Keratinocyte (primary cell): ENCODE results near the gene PTPN14. TPM values are rescaled to one million over a fixed set of nuclear protein-coding genes. Genes with fewer than 3 reads are reported as not detected.

Experiments used
- DNase-seq: peaks from one replicate; pipeline ENCODE4 v3.0.0-alpha.2; 2011; ENCODE audit warnings: low read depth, missing footprints, low spot score
- FAIRE-seq: peaks from 2 replicates; lab custom pipeline; 2011; peaks lifted over from hg19 to GRCh38; lab: Jason Lieb, UNC
- H2AFZ ChIP-seq: 2 replicates; pipeline ENCODE4 v1.6.0; 2012; ENCODE audit warnings: low read length, control low read depth, inconsistent platforms; ENCODE audit not compliant: control insufficient read depth
- H3K27ac ChIP-seq: 2 replicates; pipeline ENCODE4 v1.5.1; 2011; ENCODE audit warnings: low read length; ENCODE audit not compliant: control insufficient read depth, insufficient read depth
- H3K27me3 ChIP-seq: 3 replicates; pipeline ENCODE4 v1.6.0; 2011; ENCODE audit warnings: low read length; ENCODE audit not compliant: control insufficient read depth, insufficient read depth; ENCODE audit errors: extremely low read depth
- H3K36me3 ChIP-seq, 2 experiments: 2 replicates in 1 of 2; 3 replicates in 1 of 2; pipeline ENCODE4 v1.5.1; 2011; ENCODE audit warnings: low read length in 2 of 2, mild to moderate bottlenecking in 1 of 2; ENCODE audit not compliant: control insufficient read depth in 2 of 2, insufficient read depth in 2 of 2; ENCODE audit errors: extremely low read depth in 1 of 2
- H3K4me1 ChIP-seq: 3 replicates; pipeline ENCODE4 v1.5.1; 2011; ENCODE audit warnings: low read length; ENCODE audit not compliant: control insufficient read depth, insufficient read depth; ENCODE audit errors: extremely low read depth
- H3K4me2 ChIP-seq: 3 replicates; pipeline ENCODE4 v1.6.0; 2011; ENCODE audit warnings: low read depth, low read length; ENCODE audit not compliant: control insufficient read depth, insufficient read depth; ENCODE audit errors: extremely low read depth
- H3K4me3 ChIP-seq, 3 experiments: fragments of 200-600 bp in 1 of 3; sonication (generic) in 1 of 3; 2 replicates in 2 of 3; 3 replicates in 1 of 3; pipeline ENCODE4 v1.5.1; 2011 to 2016; ENCODE audit warnings: low read length in 3 of 3, mild to moderate bottlenecking in 3 of 3, control low read depth in 2 of 3, inconsistent platforms in 1 of 3, low read depth in 1 of 3, mixed read lengths in 1 of 3, mixed run types in 1 of 3, moderate library complexity in 1 of 3; ENCODE audit not compliant: control insufficient read depth in 2 of 3, insufficient read depth in 2 of 3; ENCODE audit errors: extremely low read depth in 1 of 3
- H3K79me2 ChIP-seq: 2 replicates; pipeline ENCODE4 v1.6.0; 2012; ENCODE audit warnings: low read length; ENCODE audit not compliant: control insufficient read depth, insufficient read depth
- H3K9ac ChIP-seq: 3 replicates; pipeline ENCODE4 v1.6.0; 2011; ENCODE audit warnings: low read length; ENCODE audit not compliant: control insufficient read depth, insufficient read depth; ENCODE audit errors: extremely low read depth
- H3K9me1 ChIP-seq: 3 replicates; pipeline ENCODE4 v1.6.0; 2011; ENCODE audit warnings: low read length; ENCODE audit not compliant: control insufficient read depth, insufficient read depth; ENCODE audit errors: extremely low read depth
- H3K9me3 ChIP-seq: 2 replicates; pipeline ENCODE4 v1.5.1; 2012; ENCODE audit warnings: low read depth, low read length; ENCODE audit not compliant: control insufficient read depth
- H4K20me1 ChIP-seq: 3 replicates; pipeline ENCODE4 v1.6.0; 2011; ENCODE audit warnings: low read length; ENCODE audit not compliant: control insufficient read depth, insufficient read depth; ENCODE audit errors: extremely low read depth
- CTCF ChIP-seq, 3 experiments: IDR thresholded peaks in 1 of 3; conservative IDR thresholded peaks in 1 of 3; optimal IDR thresholded peaks in 1 of 3; 2 replicates in 2 of 3; 3 replicates in 1 of 3; pipeline versions ENCODE3 to v1.5.1; 2011; ENCODE audit warnings: low read length in 3 of 3, mild to moderate bottlenecking in 3 of 3, moderate library complexity in 2 of 3, control low read depth in 1 of 3, inconsistent platforms in 1 of 3; ENCODE audit not compliant: insufficient read depth in 2 of 3; ENCODE audit errors: extremely low read depth in 1 of 3
- EZH2 ChIP-seq: IDR thresholded peaks from one replicate; pipeline ENCODE4 v1.6.1; 2012; ENCODE audit warnings: inconsistent platforms, mild to moderate bottlenecking, low read length, moderate library complexity
- dilution Hi-C: fragments of 300-500 bp; cut with MboI; formaldehyde crosslinking; loops from one replicate; pipeline ENCODE4 v1.7.0; 2020; ENCODE audit warnings: low sequenced_read_pairs; ENCODE audit not compliant: extremely low pct_ligation_motif_present
- polyA plus RNA-seq, 5 experiments: library from polyadenylated mRNA; depleted of rRNA in 3 of 5; stranded (reverse) in 3 of 5; stranded (forward) in 1 of 5; unstranded in 1 of 5; fragments of >200 nt; gene quantifications; 1 replicate in 1 of 5; 2 replicates in 3 of 5; 3 replicates in 1 of 5; pipeline versions ENCODE4 v1.2.1 to v1.2.3, GENCODE V29; 2011 to 2012; ENCODE audit warnings: missing spikeins in 2 of 5, low read depth in 1 of 5, low replicate concordance in 1 of 5

PTPN14 gene
- polyA plus RNA-seq, 1 donor (not counting 4 experiments of a cell fraction or from before 2014, with no cell fraction given) = 29.9 TPM

- dilution Hi-C loops = no loop called here
- no peak overlapping the region for H3K4me2 ChIP-seq
- DNase-seq (no peak), FAIRE-seq (no peak)
- H3K4me1 ChIP-seq = peaks cover 8% of the 10 kb centered on the region
- no peak overlapping the region for H3K4me3 ChIP-seq
- H3K9me1 ChIP-seq = no peaks in the 10 kb centered on the region
- H3K9ac ChIP-seq = no peak overlapping the region
- no peak overlapping the region for H2AFZ ChIP-seq
- no peak overlapping the region for H3K27ac ChIP-seq
- TF ChIP-seq EZH2 (no peak), CTCF (optimal IDR thresholded peaks at IDR 0.05 in 1 of 3, IDR thresholded peaks at IDR 0.05 in 1 of 3, conservative IDR thresholded peaks at IDR 0.05 in 1 of 3; ENCODE audit: extremely low read depth in 1 of 3, insufficient read depth in 2 of 3, low read length in 3 of 3) (no peak)
- no peaks in the 10 kb centered on the region for H4K20me1 ChIP-seq
- no peaks in the 10 kb centered on the region for H3K9me3 ChIP-seq
- H3K27me3 ChIP-seq = no peaks in the 10 kb centered on the region
- H3K36me3 ChIP-seq = peaks cover 35 to 52% of the 10 kb centered on the region in 2 experiments
- H3K79me2 ChIP-seq = no peaks in the 10 kb centered on the region
These were observed 189.1 kb downstream of the PTPN14 start for GRCh38 chr1:214362188-214362882.

GRCh38 chr1:214361636-214362035 is 189.8 kb downstream of the PTPN14 start:
- Histone ChIP-seq H3K9me1 (no peaks in the 10 kb centered on the region), H3K27me3 (no peaks in the 10 kb centered on the region), H3K27ac (no peak overlapping the region), H3K4me2 (no peak overlapping the region), H2AFZ (no peak overlapping the region), H3K9me3 (no peaks in the 10 kb centered on the region), H3K9ac (no peak overlapping the region), H3K4me1 (peaks cover 8% of the 10 kb centered on the region), H3K4me3 (no peak overlapping the region), H4K20me1 (no peaks in the 10 kb centered on the region), H3K36me3 (peaks cover 34 to 51% of the 10 kb centered on the region in 2 experiments), H3K79me2 (no peaks in the 10 kb centered on the region)
- no peak for DNase-seq
- dilution Hi-C loops = no loop called here
- FAIRE-seq = no peak
- no peak for TF ChIP-seq CTCF (optimal IDR thresholded peaks at IDR 0.05 in 1 of 3, IDR thresholded peaks at IDR 0.05 in 1 of 3, conservative IDR thresholded peaks at IDR 0.05 in 1 of 3; ENCODE audit: extremely low read depth in 1 of 3, insufficient read depth in 2 of 3, low read length in 3 of 3)
- TF ChIP-seq EZH2 = no peak
